Measurements from ENCODE around the gene ALKBH5.

DNA sequence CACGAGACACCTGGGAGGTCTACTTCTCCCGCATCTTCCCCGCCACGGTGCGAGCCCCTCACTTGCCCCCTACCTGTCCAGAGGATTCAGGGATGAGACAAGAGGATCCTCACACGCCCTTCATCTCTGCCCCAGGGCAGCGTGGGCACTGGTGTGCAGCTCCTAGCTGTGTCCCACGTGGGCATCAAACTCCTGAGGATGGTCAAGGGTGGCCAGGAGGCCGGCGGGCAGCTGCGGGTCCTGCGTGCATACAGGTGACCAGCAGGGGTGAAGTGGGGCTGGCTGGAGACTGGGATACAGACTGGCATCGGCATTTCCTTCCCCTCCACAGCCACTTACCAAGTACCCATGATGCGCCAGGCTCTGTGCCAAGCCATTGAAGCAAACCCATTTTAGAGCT, 28.4 kb upstream of the ALKBH5 start:
- TF ChIP-seq, protein P1, sequence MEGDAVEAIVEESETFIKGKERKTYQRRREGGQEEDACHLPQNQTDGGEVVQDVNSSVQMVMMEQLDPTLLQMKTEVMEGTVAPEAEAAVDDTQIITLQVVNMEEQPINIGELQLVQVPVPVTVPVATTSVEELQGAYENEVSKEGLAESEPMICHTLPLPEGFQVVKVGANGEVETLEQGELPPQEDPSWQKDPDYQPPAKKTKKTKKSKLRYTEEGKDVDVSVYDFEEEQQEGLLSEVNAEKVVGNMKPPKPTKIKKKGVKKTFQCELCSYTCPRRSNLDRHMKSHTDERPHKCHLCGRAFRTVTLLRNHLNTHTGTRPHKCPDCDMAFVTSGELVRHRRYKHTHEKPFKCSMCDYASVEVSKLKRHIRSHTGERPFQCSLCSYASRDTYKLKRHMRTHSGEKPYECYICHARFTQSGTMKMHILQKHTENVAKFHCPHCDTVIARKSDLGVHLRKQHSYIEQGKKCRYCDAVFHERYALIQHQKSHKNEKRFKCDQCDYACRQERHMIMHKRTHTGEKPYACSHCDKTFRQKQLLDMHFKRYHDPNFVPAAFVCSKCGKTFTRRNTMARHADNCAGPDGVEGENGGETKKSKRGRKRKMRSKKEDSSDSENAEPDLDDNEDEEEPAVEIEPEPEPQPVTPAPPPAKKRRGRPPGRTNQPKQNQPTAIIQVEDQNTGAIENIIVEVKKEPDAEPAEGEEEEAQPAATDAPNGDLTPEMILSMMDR (conservative IDR thresholded peaks at IDR 0.05; ENCODE audit: low read length) = no peak
- no peak for TF ChIP-seq EZH2phosphoT487 (IDR thresholded peaks at IDR 0.05; ENCODE audit: borderline replicate concordance, low read depth, low read length)

Measured in OCI-LY7 (cell line).